B cell (primary cell): ENCODE measurements around the gene SPCS3. TPM values are rescaled to one million over a fixed set of nuclear protein-coding genes. Genes with fewer than 3 reads are reported as not detected.
A peak's percentile ranks its signal among the peaks of the same experiment; 100 is the strongest.

ENCODE experiments used
- ATAC-seq: fragments of 200-7000 bp; cut with Tn5 transposase; one replicate; pipeline ENCODE4 v1.10.0; 2021; ENCODE audit warnings: low read depth, mild to moderate bottlenecking, moderate number of reproducible peaks, moderate library complexity
- CTCF ChIA-PET: fragments of 350-600 bp; sonication (Branson Sonifier 250); formaldehyde crosslinking; loops from one replicate; lab custom pipeline; 2021; ENCODE audit warnings: antibody characterized with exemption, inconsistent platforms; lab: Charles Lee
- POLR2A ChIA-PET: fragments of 350-600 bp; sonication (Branson Sonifier 250); formaldehyde crosslinking; loops from one replicate; lab custom pipeline; 2021; ENCODE audit warnings: antibody characterized with exemption; lab: Charles Lee
- DNase-seq: peaks from one replicate; pipeline ENCODE4 v3.0.0; 2013
- H2AFZ ChIP-seq: 2 replicates; pipeline ENCODE4 v1.6.1; 2012; ENCODE audit warnings: mild to moderate bottlenecking, low read depth, low read length; ENCODE audit not compliant: insufficient read depth, poor library complexity, severe bottlenecking
- H3K27ac ChIP-seq, 2 donors: 1 replicate in 1 of 2; 2 replicates in 1 of 2; pipeline ENCODE4 v1.5.1; 2012 to 2013; ENCODE audit warnings: low read length in 2 of 2, mild to moderate bottlenecking in 2 of 2, moderate library complexity in 1 of 2
- H3K27me3 ChIP-seq, 4 experiments: fragments of 200-600 bp in 1 of 4; sonication (generic) in 1 of 4; replicated peaks in 1 of 4; 1 replicate in 2 of 4; 2 replicates in 2 of 4; pipeline versions ENCODE4 v1.6.1 to v1.7.0; 2013 to 2016; ENCODE audit warnings: low read length in 3 of 4, mild to moderate bottlenecking in 2 of 4, mixed read lengths in 1 of 4, moderate library complexity in 1 of 4; ENCODE audit not compliant: insufficient read depth in 4 of 4, control insufficient read depth in 3 of 4; ENCODE audit errors: control extremely low read depth in 1 of 4
- H3K36me3 ChIP-seq, 2 experiments: replicated peaks in 1 of 2; 1 replicate in 1 of 2; 2 replicates in 1 of 2; pipeline versions ENCODE4 v1.6.1 to v1.7.1; 2013; ENCODE audit warnings: low read length in 1 of 2; ENCODE audit not compliant: insufficient read depth in 2 of 2, control insufficient read depth in 1 of 2; ENCODE audit errors: control extremely low read depth in 1 of 2, extremely low read depth in 1 of 2
- H3K4me1 ChIP-seq, 2 donors: fragments of 200-600 bp in 1 of 2; sonication (generic) in 1 of 2; 1 replicate in 1 of 2; 2 replicates in 1 of 2; pipeline versions ENCODE4 v1.5.1 to v1.6.1; 2013 to 2017; ENCODE audit warnings: low read length in 2 of 2; ENCODE audit not compliant: control insufficient read depth in 2 of 2, insufficient read depth in 2 of 2
- H3K4me2 ChIP-seq: replicated peaks from 2 replicates; pipeline ENCODE3; 2012; ENCODE audit warnings: mild to moderate bottlenecking, low read depth, low read length; ENCODE audit not compliant: poor library complexity, severe bottlenecking
- H3K4me3 ChIP-seq, 5 experiments: fragments of 200-600 bp in 1 of 5; sonication (generic) in 1 of 5; 1 replicate in 3 of 5; 2 replicates in 2 of 5; pipeline versions ENCODE4 v1.5.1 to v1.7.0; 2011 to 2016; ENCODE audit warnings: low read length in 4 of 5, mild to moderate bottlenecking in 4 of 5, low read depth in 2 of 5, control low read depth in 1 of 5, moderate library complexity in 1 of 5; ENCODE audit not compliant: insufficient read depth in 1 of 5; ENCODE audit errors: control extremely low read depth in 1 of 5, extremely low read depth in 1 of 5
- H3K79me2 ChIP-seq: fragments of 200-600 bp; sonication (generic); one replicate; pipeline ENCODE4 v1.6.0; 2016; ENCODE audit warnings: low read length; ENCODE audit not compliant: control insufficient read depth, insufficient read depth
- H3K9ac ChIP-seq: fragments of 200-600 bp; sonication (generic); 2 replicates; pipeline ENCODE4 v1.6.1; 2017; ENCODE audit warnings: mild to moderate bottlenecking, low read length, moderate library complexity
- H3K9me3 ChIP-seq, 3 donors: one replicate each; pipeline versions ENCODE4 v1.6.1 to v1.7.1; 2013; ENCODE audit warnings: low read length in 2 of 3; ENCODE audit not compliant: control insufficient read depth in 2 of 3, insufficient read depth in 1 of 3; ENCODE audit errors: control extremely low read depth in 1 of 3
- H4K20me1 ChIP-seq: 2 replicates; pipeline ENCODE4 v1.6.0; 2012; ENCODE audit warnings: mild to moderate bottlenecking, low read length; ENCODE audit not compliant: insufficient read depth, control insufficient read depth, poor library complexity, severe bottlenecking
- H3K27ac Mint-ChIP-seq: one replicate; pipeline ENCODE4 v1.8.0; 2021; ENCODE audit warnings: mixed read lengths
- H3K27me3 Mint-ChIP-seq: one replicate; pipeline ENCODE4 v1.8.0; 2021; ENCODE audit warnings: mixed read lengths
- H3K4me1 Mint-ChIP-seq: one replicate; pipeline ENCODE4 v1.8.0; 2021; ENCODE audit warnings: mixed read lengths
- H3K4me3 Mint-ChIP-seq: one replicate; pipeline ENCODE4 v1.8.0; 2021; ENCODE audit warnings: mixed read lengths
- H3K9me3 Mint-ChIP-seq: one replicate; pipeline ENCODE4 v1.8.0; 2022; ENCODE audit warnings: mixed read lengths; ENCODE audit not compliant: insufficient read depth
- EZH2 ChIP-seq: IDR thresholded peaks from 2 replicates; pipeline ENCODE4 v1.6.1; 2012; ENCODE audit warnings: borderline replicate concordance, low read depth, mild to moderate bottlenecking, moderate library complexity, low read length; ENCODE audit not compliant: insufficient read depth, poor library complexity, severe bottlenecking
- WGBS: methylation state at CpG from one replicate; pipeline ENCODE4 v1.1.5; 2013; ENCODE audit warnings: missing lambda C conversion rate; ENCODE audit not compliant: insufficient coverage; 5-methylcytosine and 5-hydroxymethylcytosine counted together
- intact Hi-C: fragments of 100-400 bp; cut with micrococcal nuclease; formaldehyde crosslinking; loops from one replicate; pipeline ENCODE4 v1.10.0; 2022
- polyA plus RNA-seq: library from polyadenylated mRNA; depleted of rRNA; stranded (reverse); fragments of >200 nt; gene quantifications from 2 replicates; pipeline ENCODE4 v1.2.3, GENCODE V29; 2012
- total RNA-seq, 2 donors: library from RNA; stranded (reverse); fragments of 120-200 nt in 1 of 2; gene quantifications; 1 replicate in 1 of 2; 2 replicates in 1 of 2; pipeline versions ENCODE4 v1.2.3 to v1.2.4, GENCODE V29; 2013 to 2022
- TF ChIP-seq, protein P1 (sequence below): fragments of 200-600 bp; IDR thresholded peaks from one replicate; pipeline ENCODE4 v1.8.0; 2022; ENCODE audit warnings: antibody characterized with exemption, mild to moderate bottlenecking

Gene SPCS3
- total and polyA plus RNA-seq, 2 donors (not counting 1 experiment from before 2014, with no cell fraction given) = 27.8 to 92.4 TPM

DNA sequence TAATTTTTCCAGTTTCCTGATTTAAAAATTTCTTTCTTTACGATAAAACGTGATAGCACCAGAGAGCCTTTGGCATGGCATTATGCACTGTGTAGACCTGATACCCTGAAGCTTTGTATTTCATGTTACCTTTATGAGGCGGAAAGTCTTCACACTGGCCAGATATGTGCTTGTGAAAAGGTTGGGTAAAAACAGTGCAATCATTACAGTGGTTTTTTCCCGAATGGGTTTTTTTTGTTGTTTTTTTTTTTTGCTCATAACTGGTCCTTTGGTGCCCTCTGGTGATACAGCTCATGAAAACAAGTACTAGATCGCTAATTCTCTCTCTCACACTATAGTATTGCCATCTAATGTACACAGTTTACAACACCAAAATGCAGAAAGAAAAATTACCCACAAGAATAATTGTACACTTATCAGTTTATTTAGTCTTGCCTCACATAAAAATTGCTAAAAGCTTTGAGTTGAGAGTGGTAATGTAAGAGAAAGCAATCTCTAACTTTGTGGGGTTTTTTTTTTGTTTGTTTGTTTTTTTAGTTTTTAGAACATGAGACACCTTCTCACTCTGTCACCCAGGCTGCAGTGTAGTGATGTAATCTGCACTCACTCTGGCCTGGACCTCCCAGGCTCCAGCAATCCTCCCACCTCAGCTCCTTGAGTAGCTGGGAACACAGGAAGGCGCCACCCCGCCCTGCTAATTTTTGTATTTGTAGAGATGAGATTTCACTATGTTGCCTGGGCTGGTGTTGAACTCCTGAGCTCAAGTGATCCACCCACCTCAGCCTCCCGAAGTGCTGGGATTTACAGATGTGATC, 21.3 kb downstream of the SPCS3 start:
- DNase-seq (peak; percentile 60), ATAC-seq (peak; percentile 49)
- POLR2A ChIA-PET = no interaction called here
- Histone ChIP-seq H3K4me3 (no peak overlapping the region), H3K9ac (no peak overlapping the region), H3K27me3 (no peaks in the 10 kb centered on the region), H3K36me3 (peaks cover 0 to 2% of the 10 kb centered on the region in 2 experiments), H3K79me2 (peaks cover 4% of the 10 kb centered on the region), H3K27ac (no peak overlapping the region), H3K4me2 (no peak overlapping the region), H4K20me1 (no peaks in the 10 kb centered on the region), H3K4me1 (no peaks in the 10 kb centered on the region), H2AFZ (no peak overlapping the region), H3K9me3 (peaks cover 0 to 33% (median 26%) of the 10 kb centered on the region in 3 donors)
- TF ChIP-seq, protein P1, sequence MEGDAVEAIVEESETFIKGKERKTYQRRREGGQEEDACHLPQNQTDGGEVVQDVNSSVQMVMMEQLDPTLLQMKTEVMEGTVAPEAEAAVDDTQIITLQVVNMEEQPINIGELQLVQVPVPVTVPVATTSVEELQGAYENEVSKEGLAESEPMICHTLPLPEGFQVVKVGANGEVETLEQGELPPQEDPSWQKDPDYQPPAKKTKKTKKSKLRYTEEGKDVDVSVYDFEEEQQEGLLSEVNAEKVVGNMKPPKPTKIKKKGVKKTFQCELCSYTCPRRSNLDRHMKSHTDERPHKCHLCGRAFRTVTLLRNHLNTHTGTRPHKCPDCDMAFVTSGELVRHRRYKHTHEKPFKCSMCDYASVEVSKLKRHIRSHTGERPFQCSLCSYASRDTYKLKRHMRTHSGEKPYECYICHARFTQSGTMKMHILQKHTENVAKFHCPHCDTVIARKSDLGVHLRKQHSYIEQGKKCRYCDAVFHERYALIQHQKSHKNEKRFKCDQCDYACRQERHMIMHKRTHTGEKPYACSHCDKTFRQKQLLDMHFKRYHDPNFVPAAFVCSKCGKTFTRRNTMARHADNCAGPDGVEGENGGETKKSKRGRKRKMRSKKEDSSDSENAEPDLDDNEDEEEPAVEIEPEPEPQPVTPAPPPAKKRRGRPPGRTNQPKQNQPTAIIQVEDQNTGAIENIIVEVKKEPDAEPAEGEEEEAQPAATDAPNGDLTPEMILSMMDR = peak; percentile 80
- TF ChIP-seq EZH2 = no peak
- no peak overlapping the region for H3K4me3 Mint-ChIP-seq
- peaks cover 3% of the 10 kb centered on the region for H3K4me1 Mint-ChIP-seq
- no peaks in the 10 kb centered on the region for H3K27me3 Mint-ChIP-seq
- peaks cover 4% of the 10 kb centered on the region for H3K9me3 Mint-ChIP-seq
- 78% methylated on average over 4 of the region's 8 CpGs for WGBS
- no peak overlapping the region for H3K27ac Mint-ChIP-seq
- CTCF ChIA-PET = interaction anchor here (0.5 to 4.3 kb wide), 31 partner anchors 10 to 1979 kb away, joined by 3 to 63 read pairs (median 4); no protein-coding TSS in a partner anchor
- intact Hi-C loops = loop anchor here (1.0 to 2.0 kb wide), 4 partner anchors 20 to 394 kb away; no protein-coding TSS in a partner anchor

DNA sequence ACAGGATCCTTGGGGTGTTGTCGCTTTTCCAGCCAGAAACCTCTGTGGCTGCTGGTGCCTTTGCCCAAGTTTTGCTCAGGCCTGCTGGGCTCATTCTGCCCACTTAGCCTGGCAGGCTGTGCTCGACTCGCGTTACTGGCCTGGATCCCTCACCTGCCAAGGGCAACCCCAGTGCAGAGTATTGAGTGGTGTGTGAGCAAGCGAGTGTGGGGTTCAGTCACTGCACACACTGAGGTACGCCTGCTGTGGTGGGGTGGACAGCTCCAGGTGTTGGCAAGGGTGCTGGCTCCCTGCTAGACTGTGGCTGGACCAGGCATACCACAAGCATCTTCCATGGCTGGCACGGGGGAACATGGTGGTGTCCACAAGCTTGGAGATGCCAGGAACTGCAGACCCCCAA, 22.6 kb downstream of the SPCS3 start:
- Mint-ChIP-seq H3K9me3 (peaks cover 4% of the 10 kb centered on the region), H3K4me3 (no peak overlapping the region), H3K27ac (no peak overlapping the region), H3K27me3 (no peaks in the 10 kb centered on the region), H3K4me1 (peaks cover 3% of the 10 kb centered on the region)
- H3K27ac ChIP-seq = no peak overlapping the region
- peaks cover 4% of the 10 kb centered on the region for H3K79me2 ChIP-seq
- no peak overlapping the region for H3K9ac ChIP-seq
- H3K27me3 ChIP-seq = no peaks in the 10 kb centered on the region
- TF ChIP-seq EZH2 = no peak
- TF ChIP-seq, protein P1 = no peak
- ChIA-PET POLR2A (no interaction called here), CTCF (interaction anchor here (0.9 to 4.3 kb wide), 8 partner anchors 125 to 395 kb away, joined by 3 to 63 read pairs (median 8); no protein-coding TSS in a partner anchor)
- no peak overlapping the region for H3K4me2 ChIP-seq
- no peak for DNase-seq
- H2AFZ ChIP-seq = no peak overlapping the region
- H3K4me3 ChIP-seq = no peak overlapping the region
- H3K9me3 ChIP-seq = peaks cover 0 to 33% (median 26%) of the 10 kb centered on the region in 3 donors
- ATAC-seq = no peak
- H3K4me1 ChIP-seq = no peaks in the 10 kb centered on the region
- intact Hi-C loops = no loop called here
- no peaks in the 10 kb centered on the region for H3K36me3 ChIP-seq
- 92% methylated on average over 6 of the region's 7 CpGs for WGBS
- no peaks in the 10 kb centered on the region for H4K20me1 ChIP-seq
